Body of pancreas (tissue), 4 donors: ENCODE measurements around the gene PRAMEF12. TPM values are rescaled to one million over a fixed set of nuclear protein-coding genes. Genes with fewer than 3 reads are reported as not detected.
"Not testable (repeated sequence)": the region's sequence is repeated elsewhere in the genome, so short reads cannot be mapped to it uniquely, and the experiment has no call there.

Experiments
- ATAC-seq: fragments of 150-250 bp; one replicate; pipeline ENCODE4 v1.9.1; 2016
- DNase-seq, 4 donors: peaks; one replicate each; pipeline ENCODE4 v3.0.0-alpha.2; 2019
- H3K27ac ChIP-seq, 4 donors: fragments of 200-600 bp; sonication (generic); 1 replicate in 3 of 4; 2 replicates in 1 of 4; pipeline versions ENCODE4 v1.5.1 to v1.6.1; 2016 to 2019; ENCODE audit warnings: mild to moderate bottlenecking in 1 of 4, mixed read lengths in 1 of 4, moderate library complexity in 1 of 4
- H3K27me3 ChIP-seq, 2 donors: fragments of 200-600 bp; sonication (generic); one replicate each; pipeline ENCODE4 v1.6.0; 2016; ENCODE audit warnings: mild to moderate bottlenecking in 1 of 2
- H3K36me3 ChIP-seq, 2 donors: fragments of 200-600 bp; sonication (generic); replicated peaks in 1 of 2; 2 replicates each; pipeline ENCODE4 v1.5.1; 2016; ENCODE audit warnings: low read depth in 2 of 2; ENCODE audit not compliant: insufficient read depth in 1 of 2
- H3K4me1 ChIP-seq: fragments of 200-600 bp; sonication (generic); one replicate; pipeline ENCODE4 v1.6.0; 2016
- H3K4me3 ChIP-seq, 2 donors: fragments of 200-600 bp; sonication (generic); 1 replicate in 1 of 2; 2 replicates in 1 of 2; pipeline ENCODE4 v1.5.1; 2016 to 2019
- H3K9me3 ChIP-seq, 3 donors: fragments of 200-600 bp; sonication (generic); 1 replicate in 2 of 3; 2 replicates in 1 of 3; pipeline ENCODE4 v1.5.1; 2016
- CTCF ChIP-seq, 7 experiments: fragments of 450-650 bp in 4 of 7; fragments of 200-600 bp in 3 of 7; sonication (generic) in 3 of 7; IDR thresholded peaks; one replicate each; pipeline ENCODE4 v1.5.1; 2016 to 2019; ENCODE audit warnings: antibody characterized with exemption in 7 of 7
- POLR2A ChIP-seq, 3 donors: fragments of 450-650 bp; IDR thresholded peaks; one replicate each; pipeline ENCODE4 v1.6.1; 2016; ENCODE audit warnings: antibody characterized with exemption in 3 of 3, mild to moderate bottlenecking in 2 of 3
- WGBS, 2 donors: methylation state at CpG; one replicate each; pipeline ENCODE4 v1.1.5; 2017; 5-methylcytosine and 5-hydroxymethylcytosine counted together
- intact Hi-C: fragments of 100-400 bp; cut with DNase I; formaldehyde crosslinking; loops from one replicate; pipeline ENCODE4 v1.15.1; 2023
- total RNA-seq, 2 donors: library from RNA; depleted of rRNA; stranded (reverse); fragments of >200 nt; gene quantifications; one replicate each; pipeline ENCODE4 v1.1.0, GENCODE V29; 2016

PRAMEF12 gene
- total RNA-seq = not detected

DNA sequence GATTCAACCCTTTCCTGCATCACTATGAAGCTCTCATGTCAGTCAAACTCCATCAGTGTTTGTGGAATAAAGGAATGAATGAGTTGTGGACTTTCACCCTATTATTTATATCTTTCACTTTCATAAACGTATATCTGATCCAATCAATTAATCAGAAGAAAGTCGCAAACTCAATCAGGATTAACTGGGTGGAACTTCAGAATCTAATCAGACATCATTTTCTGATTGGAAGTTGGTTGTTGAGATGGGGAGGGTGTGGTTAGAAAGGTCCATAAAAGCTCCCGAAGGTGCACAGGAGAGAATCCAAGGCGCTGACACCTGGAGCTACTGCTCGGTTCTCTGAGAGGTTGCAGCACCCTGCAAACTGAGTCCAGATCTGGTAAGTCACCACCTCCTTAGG is at the start of gene PRAMEF12:
PRAMEF12 (plus strand) TSS at position 301 of the 400 bp plus-strand sequence. CDS start 1,130 bp downstream, outside the sequence.
- Histone ChIP-seq H3K4me3 (no peak within 1 kb of the TSS), H3K4me1 (no peaks in the 10 kb centered on the region), H3K9me3 (no peaks in the 10 kb centered on the region), H3K27me3 (no peaks in the 10 kb centered on the region), H3K27ac (no peak within 1 kb of the TSS), H3K36me3 (no peaks in the 10 kb centered on the region)
- 67 to 69% methylated on average over 5 of the region's 5 CpGs for WGBS, 2 donors
- ATAC-seq = no peak
- DNase-seq = no peak
- intact Hi-C loops = no loop called here
- TF ChIP-seq CTCF (IDR thresholded peaks at IDR 0.05) (no peak), POLR2A (IDR thresholded peaks at IDR 0.05) (no peak)

GRCh38 chr1:12728391-12728790 is 45.1 kb upstream of the PRAMEF12 start:
- H3K4me1 ChIP-seq = no peaks in the 10 kb centered on the region
- peaks cover 0 to 22% (median 0%) of the 10 kb centered on the region in 3 donors for H3K9me3 ChIP-seq
- intact Hi-C loops = no loop called here
- DNase-seq = no peak
- ATAC-seq = no peak
- no peaks in the 10 kb centered on the region for H3K36me3 ChIP-seq
- H3K27ac ChIP-seq = no peak overlapping the region
- H3K4me3 ChIP-seq = no peak overlapping the region
- TF ChIP-seq CTCF (IDR thresholded peaks at IDR 0.05) = no peak
- no peak for TF ChIP-seq POLR2A (IDR thresholded peaks at IDR 0.05)
- no peaks in the 10 kb centered on the region for H3K27me3 ChIP-seq
- 52 to 68% methylated on average over 2 of the region's 2 CpGs for WGBS, 2 donors

GRCh38 chr1:12730156-12730555 is 43.4 kb upstream of the PRAMEF12 start:
- intact Hi-C loops = no loop called here
- DNase-seq = no peak
- peaks cover 0 to 22% (median 0%) of the 10 kb centered on the region in 3 donors for H3K9me3 ChIP-seq

GRCh38 chr1:12731084-12731483 is 42.5 kb upstream of the PRAMEF12 start:
- H3K4me3 ChIP-seq, H3K36me3 ChIP-seq, intact Hi-C loops, H3K27me3 ChIP-seq, DNase-seq, H3K27ac ChIP-seq, H3K4me1 ChIP-seq, ATAC-seq: not testable (repeated sequence)
- WGBS, 2 donors = 35 to 40% methylated on average over 2 of the region's 2 CpGs
- peaks cover 0 to 22% (median 0%) of the 10 kb centered on the region in 3 donors for H3K9me3 ChIP-seq

More at GRCh38 chr1:12730156-12730555, 43.4 kb upstream of the PRAMEF12 start:
- no peak for TF ChIP-seq CTCF (IDR thresholded peaks at IDR 0.05)
- TF ChIP-seq POLR2A (IDR thresholded peaks at IDR 0.05) = no peak
- H3K4me1 ChIP-seq = no peaks in the 10 kb centered on the region
- no peak overlapping the region for H3K4me3 ChIP-seq
- H3K27ac ChIP-seq = no peak overlapping the region
- no peaks in the 10 kb centered on the region for H3K27me3 ChIP-seq
- H3K36me3 ChIP-seq = no peaks in the 10 kb centered on the region
- WGBS, 2 donors = 63 to 71% methylated on average over 1 of the region's 1 CpG
- ATAC-seq = no peak

- Histone ChIP-seq H3K4me3 (no peak overlapping the region), H3K27ac (no peak overlapping the region), H3K4me1 (no peaks in the 10 kb centered on the region), H3K36me3 (no peaks in the 10 kb centered on the region), H3K27me3 (no peaks in the 10 kb centered on the region), H3K9me3 (peaks cover 0 to 15% (median 0%) of the 10 kb centered on the region in 3 donors)
- TF ChIP-seq CTCF (IDR thresholded peaks at IDR 0.05) = no peak
- TF ChIP-seq POLR2A (IDR thresholded peaks at IDR 0.05) = no peak
- DNase-seq (no peak), ATAC-seq (no peak)
- 59 to 69% methylated on average over 3 of the region's 3 CpGs for whole genome bisulfite sequencing, 2 donors
- intact Hi-C loops = no loop called here
Observed at GRCh38 chr1:12734651-12735050, 38.9 kb upstream of the PRAMEF12 start.
